GM18505 (cell line): ENCODE measurements around the gene KCNJ13.

Source experiments
- ATAC-seq: cut with Tn5 transposase; IDR thresholded peaks from one replicate; pipeline ENCODE4 v1.9.1; 2021; ENCODE audit not compliant: unreplicated experiment
- POLR2A ChIP-seq: IDR thresholded peaks from 4 replicates; pipeline ENCODE4 v1.6.1; 2011; ENCODE audit warnings: borderline replicate concordance; ENCODE audit not compliant: insufficient read depth, insufficient read length; ENCODE audit errors: extremely low read depth

Gene KCNJ13

GRCh38 chr2:232776435-232776834, at the start of gene KCNJ13:
KCNJ13 (minus strand) TSS chr2:232776565; CDS start chr2:232771362, 5,203 bp downstream.
- no peak for ATAC-seq
- TF ChIP-seq POLR2A: no peak

GRCh38 chr2:232817756-232818155, 41.4 kb upstream of the KCNJ13 start:
- ATAC-seq: no peak

DNA sequence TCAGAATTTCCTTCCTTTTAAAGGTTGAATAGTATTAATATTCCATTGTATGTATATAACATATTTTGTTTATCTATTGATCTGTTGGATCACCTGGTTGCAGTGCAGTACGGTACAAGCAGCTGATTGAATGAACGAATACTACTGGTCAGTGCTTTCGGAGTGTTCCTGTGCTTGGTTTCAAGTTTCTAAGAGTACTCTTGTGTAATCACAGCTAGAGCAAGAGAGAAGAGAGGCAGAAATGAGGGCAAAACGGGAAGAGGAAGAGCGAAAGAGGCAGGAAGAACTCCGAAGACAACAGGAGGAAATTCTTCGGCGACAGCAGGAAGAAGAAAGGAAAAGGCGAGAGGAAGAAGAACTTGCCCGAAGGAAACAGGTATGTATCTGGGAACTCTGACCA, 40.3 kb upstream of the KCNJ13 start:
- ATAC-seq: no peak
- no peak for TF ChIP-seq POLR2A

More at GRCh38 chr2:232817756-232818155, 41.4 kb upstream of the KCNJ13 start:
- TF ChIP-seq POLR2A: no peak

GRCh38 chr2:232815569-232815968, 39.2 kb upstream of the KCNJ13 start:
- no peak for ATAC-seq

GRCh38 chr2:232810444-232810843, 34.1 kb upstream of the KCNJ13 start:
- no peak for TF ChIP-seq POLR2A
- no peak for ATAC-seq

More at GRCh38 chr2:232815569-232815968, 39.2 kb upstream of the KCNJ13 start:
- TF ChIP-seq POLR2A: no peak

- ATAC-seq: no peak
- no peak for TF ChIP-seq POLR2A
Observed at GRCh38 chr2:232809349-232810124, 33.2 kb upstream of the KCNJ13 start.

DNA sequence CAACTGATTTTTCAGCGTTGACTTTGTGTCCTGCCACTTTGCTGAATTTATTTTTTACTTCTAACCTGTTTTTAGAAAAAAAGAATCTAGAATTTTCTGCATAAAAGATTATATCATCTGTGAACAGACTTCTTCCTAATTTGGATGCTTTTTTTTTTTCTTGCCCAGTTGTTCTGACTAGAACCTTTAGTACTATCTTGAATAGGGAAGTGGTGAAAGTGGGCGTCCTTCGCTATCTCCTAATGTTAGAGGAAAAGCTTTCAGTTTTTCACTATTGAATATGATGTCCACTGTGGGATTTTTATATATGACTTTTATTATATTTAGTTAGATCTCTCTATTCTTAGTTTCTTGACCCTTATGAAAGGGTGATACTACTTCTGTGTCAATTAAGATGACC, 25.7 kb upstream of the KCNJ13 start:
- TF ChIP-seq POLR2A: no peak
- ATAC-seq: no peak

- ATAC-seq: no peak
- no peak for TF ChIP-seq POLR2A
Observed at GRCh38 chr2:232800166-232800565, 23.8 kb upstream of the KCNJ13 start.

GRCh38 chr2:232798187-232798586, 21.8 kb upstream of the KCNJ13 start:
- TF ChIP-seq POLR2A: no peak
- ATAC-seq: no peak

GRCh38 chr2:232795920-232796319, 19.6 kb upstream of the KCNJ13 start:
- ATAC-seq: no peak
- TF ChIP-seq POLR2A: no peak

GRCh38 chr2:232794981-232795380, 18.6 kb upstream of the KCNJ13 start:
- no peak for ATAC-seq
- TF ChIP-seq POLR2A: no peak

GRCh38 chr2:232793271-232793670, 16.9 kb upstream of the KCNJ13 start:
- TF ChIP-seq POLR2A: no peak
- no peak for ATAC-seq

GRCh38 chr2:232791518-232791917, 15.2 kb upstream of the KCNJ13 start:
- no peak for TF ChIP-seq POLR2A
- ATAC-seq: no peak

DNA sequence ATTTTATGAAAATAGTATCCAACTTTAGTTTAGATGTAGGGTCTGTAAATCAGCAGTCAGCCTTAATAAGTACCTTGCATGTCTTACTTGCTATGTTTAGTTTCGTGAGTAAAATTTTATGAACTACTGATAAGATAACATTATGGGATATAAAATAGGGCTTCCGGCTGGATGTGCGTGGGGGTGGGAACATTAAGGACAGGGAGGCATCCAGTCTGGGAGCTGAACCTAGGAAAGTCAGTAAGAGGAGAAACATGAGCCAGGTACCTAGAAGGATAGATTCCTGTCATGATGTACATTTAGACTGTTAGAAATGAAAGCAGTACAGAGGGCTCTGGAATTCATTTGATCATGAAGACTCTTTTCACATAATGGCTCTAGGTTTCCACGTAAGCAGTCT, 12.7 kb upstream of the KCNJ13 start:
- TF ChIP-seq POLR2A: no peak
- ATAC-seq: no peak
